HEK293T (cell line): ENCODE data around the gene SKIL.

Experiments used
- CTCF ChIA-PET: fragments of 350-600 bp; formaldehyde crosslinking; extraction: SDS; loops from one replicate; lab custom pipeline; 2021; ENCODE audit warnings: antibody characterized with exemption, inconsistent platforms; lab: Yijun Ruan, JAX
- POLR2A ChIA-PET: fragments of 350-600 bp; formaldehyde crosslinking; extraction: SDS; loops from one replicate; lab custom pipeline; 2020; ENCODE audit warnings: antibody characterized with exemption, inconsistent platforms; lab: Yijun Ruan, JAX
- DNase-seq: peaks from one replicate; pipeline ENCODE4 v3.0.0; 2012; ENCODE audit warnings: mixed read lengths; ENCODE audit errors: extremely low spot score
- ARNT ChIP-seq: fragments of 450-650 bp; IDR thresholded peaks from 2 replicates; pipeline ENCODE4 v1.6.1; 2017; ENCODE audit warnings: mild to moderate bottlenecking
- BHLHE40 ChIP-seq: fragments of 450-650 bp; IDR thresholded peaks from 2 replicates; pipeline ENCODE4 v1.6.1; 2016; ENCODE audit warnings: mild to moderate bottlenecking, moderate library complexity, borderline replicate concordance
- CTBP1 ChIP-seq: fragments of 450-650 bp; IDR thresholded peaks from 2 replicates; pipeline ENCODE4 v1.6.1; 2016; ENCODE audit warnings: borderline replicate concordance
- ELF4 ChIP-seq: fragments of 450-650 bp; IDR thresholded peaks from 2 replicates; pipeline ENCODE4 v1.6.1; 2017; ENCODE audit warnings: antibody characterized with exemption
- FOXA1 ChIP-seq: fragments of 450-650 bp; IDR thresholded peaks from 2 replicates; pipeline ENCODE4 v1.6.1; 2016; ENCODE audit warnings: mild to moderate bottlenecking
- FOXK2 ChIP-seq: fragments of 450-650 bp; IDR thresholded peaks from 2 replicates; pipeline ENCODE4 v1.6.1; 2016; ENCODE audit warnings: mild to moderate bottlenecking
- FOXM1 ChIP-seq: fragments of 450-650 bp; IDR thresholded peaks from 2 replicates; pipeline ENCODE4 v1.6.1; 2017; ENCODE audit warnings: mild to moderate bottlenecking, borderline replicate concordance
- HDGF ChIP-seq: fragments of 450-650 bp; IDR thresholded peaks from 2 replicates; pipeline ENCODE4 v1.6.1; 2017; ENCODE audit warnings: antibody characterized with exemption, borderline replicate concordance
- L3MBTL2 ChIP-seq: fragments of 450-650 bp; conservative IDR thresholded peaks from 2 replicates; pipeline ENCODE4 v1.6.1; 2016; ENCODE audit warnings: mild to moderate bottlenecking
- LEF1 ChIP-seq: fragments of 450-650 bp; IDR thresholded peaks from 2 replicates; pipeline ENCODE4 v1.6.1; 2017; ENCODE audit warnings: mild to moderate bottlenecking, borderline replicate concordance
- NFRKB ChIP-seq: fragments of 450-650 bp; IDR thresholded peaks from 2 replicates; pipeline ENCODE4 v1.6.1; 2016; ENCODE audit warnings: mild to moderate bottlenecking, moderate library complexity
- PKNOX1 ChIP-seq: fragments of 450-650 bp; IDR thresholded peaks from 2 replicates; pipeline ENCODE4 v1.6.1; 2016
- SP1 ChIP-seq: fragments of 450-650 bp; IDR thresholded peaks from 2 replicates; pipeline ENCODE4 v1.6.1; 2017
- SUZ12 ChIP-seq: fragments of 450-650 bp; IDR thresholded peaks from 2 replicates; pipeline ENCODE4 v1.6.1; 2016; ENCODE audit warnings: mild to moderate bottlenecking
- TARDBP ChIP-seq: fragments of 450-650 bp; IDR thresholded peaks from 2 replicates; pipeline ENCODE4 v1.6.1; 2016
- ZNF384 ChIP-seq: fragments of 450-650 bp; IDR thresholded peaks from 2 replicates; pipeline ENCODE4 v1.6.1; 2016

Gene SKIL

GRCh38 chr3:170414202-170414663 lies 56.7 kb downstream of the SKIL start:
- ChIA-PET POLR2A (no interaction called here), CTCF (interaction anchor here (0.6 to 1.3 kb wide), 10 partner anchors 12 to 438 kb away, joined by 3 to 8 read pairs (median 4); no protein-coding TSS in a partner anchor)
- DNase-seq: peak; percentile 64
- TF ChIP-seq LEF1: no peak
- no peak for TF ChIP-seq HDGF
- TF ChIP-seq SP1: no peak
- no peak for TF ChIP-seq ZNF384
- no peak for TF ChIP-seq BHLHE40
- TF ChIP-seq FOXM1: no peak
- TF ChIP-seq ELF4: no peak
- TF ChIP-seq ARNT: no peak
- TF ChIP-seq TARDBP: no peak
- TF ChIP-seq SUZ12: no peak
- no peak for TF ChIP-seq L3MBTL2
- no peak for TF ChIP-seq FOXK2
- no peak for TF ChIP-seq NFRKB
- no peak for TF ChIP-seq CTBP1
- no peak for TF ChIP-seq PKNOX1

GRCh38 chr3:170417090-170417489 lies 59.6 kb downstream of the SKIL start:
- ChIA-PET CTCF (no interaction called here), POLR2A (no interaction called here)
- DNase-seq: no peak
- TF ChIP-seq ZNF384: no peak
- no peak for TF ChIP-seq SP1
- no peak for TF ChIP-seq L3MBTL2
- no peak for TF ChIP-seq CTBP1
- no peak for TF ChIP-seq FOXA1
- no peak for TF ChIP-seq PKNOX1
- no peak for TF ChIP-seq FOXM1
- no peak for TF ChIP-seq LEF1
- TF ChIP-seq FOXK2: no peak
- no peak for TF ChIP-seq NFRKB

GRCh38 chr3:170418422-170419398 lies 61.2 kb downstream of the SKIL start, which contains the start of gene CLDN11:
CLDN11 (plus strand) TSS chr3:170418868; CDS start chr3:170419067, 199 bp downstream.
- DNase-seq: no peak
- ChIA-PET POLR2A (no interaction called here), CTCF (no interaction called here)

GRCh38 chr3:170419557-170420087 lies 62.1 kb downstream of the SKIL start:
- TF ChIP-seq SUZ12 (no peak), NFRKB (no peak), ZNF384 (no peak), CTBP1 (no peak), L3MBTL2 (no peak), BHLHE40 (no peak), ELF4 (no peak), LEF1 (no peak), FOXA1 (no peak)
- ChIA-PET POLR2A (no interaction called here), CTCF (no interaction called here)
- DNase-seq: no peak

More at GRCh38 chr3:170418422-170419398, 61.2 kb downstream of the SKIL start, which contains the start of gene CLDN11:
- TF ChIP-seq TARDBP (no peak), PKNOX1 (no peak), NFRKB (no peak), CTBP1 (no peak), ELF4 (no peak), LEF1 (no peak), FOXM1 (no peak), SP1 (no peak), FOXK2 (no peak), L3MBTL2 (no peak), SUZ12 (no peak), FOXA1 (no peak), BHLHE40 (no peak), ZNF384 (no peak), ARNT (no peak), HDGF (no peak)

- DNase-seq: no peak
- ChIA-PET CTCF (no interaction called here), POLR2A (no interaction called here)
- no peak for TF ChIP-seq LEF1
These were observed 62.8 kb downstream of the SKIL start for GRCh38 chr3:170420307-170420821.
